SIG-M5 treated with dmso at 0.1 percent for 504 hours (cell line): ENCODE measurements around the gene HIPK2.
A peak's percentile ranks its signal among the peaks of the same experiment; 100 is the strongest.

Experiments used
- DNase-seq: peaks from one replicate; lab custom pipeline; 2025; ENCODE audit not compliant: unreplicated experiment; lab: John Stamatoyannopoulos, UW

The HIPK2 gene

GRCh38 chr7:139737221-139738100 lies 40.3 kb downstream of the HIPK2 start:
- DNase-seq: no peak

- no peak for DNase-seq
Measured at GRCh38 chr7:139735912-139736595, 41.7 kb downstream of the HIPK2 start.

- DNase-seq: no peak
Measured at GRCh38 chr7:139735466-139735865, 42.3 kb downstream of the HIPK2 start.

GRCh38 chr7:139734395-139734794 lies 43.4 kb downstream of the HIPK2 start:
- DNase-seq: no peak

GRCh38 chr7:139733751-139734150 lies 44.0 kb downstream of the HIPK2 start:
- DNase-seq: no peak

GRCh38 chr7:139732471-139733167 lies 45.2 kb downstream of the HIPK2 start:
- DNase-seq: no peak

- DNase-seq: peak; percentile 85
Measured at GRCh38 chr7:139731802-139732470, 45.9 kb downstream of the HIPK2 start.

GRCh38 chr7:139730746-139731612 lies 46.8 kb downstream of the HIPK2 start:
- peak; percentile 48 for DNase-seq

GRCh38 chr7:139728203-139728602 lies 49.6 kb downstream of the HIPK2 start:
- DNase-seq: no peak

GRCh38 chr7:139727151-139727705 lies 50.6 kb downstream of the HIPK2 start:
- no peak for DNase-seq

GRCh38 chr7:139726485-139726869 lies 51.3 kb downstream of the HIPK2 start:
- DNase-seq: peak; percentile 75

GRCh38 chr7:139725858-139726484 lies 51.8 kb downstream of the HIPK2 start:
- DNase-seq: peak; percentile 75

- DNase-seq: no peak
Measured at GRCh38 chr7:139725077-139725476, 52.7 kb downstream of the HIPK2 start.

GRCh38 chr7:139722604-139723003 lies 55.2 kb downstream of the HIPK2 start:
- DNase-seq: no peak

GRCh38 chr7:139721821-139722220 lies 56.0 kb downstream of the HIPK2 start:
- no peak for DNase-seq

GRCh38 chr7:139721417-139721816 lies 56.4 kb downstream of the HIPK2 start:
- DNase-seq: no peak

- no peak for DNase-seq
Measured at GRCh38 chr7:139720705-139721231, 57.0 kb downstream of the HIPK2 start.

GRCh38 chr7:139720186-139720585 lies 57.6 kb downstream of the HIPK2 start:
- DNase-seq: no peak

- DNase-seq: peak; percentile 73
Measured at GRCh38 chr7:139718859-139719258, 58.9 kb downstream of the HIPK2 start.
